LNCaP clone FGC (cell line): Measurements from ENCODE around the gene NBPF3.

Source experiments
- DNase-seq: peaks from one replicate; pipeline ENCODE4 v3.0.0-alpha.2; 2011; ENCODE audit warnings: low read depth
- H3K4me3 ChIP-seq: 2 replicates; pipeline ENCODE4 v1.5.1; 2011; ENCODE audit warnings: mild to moderate bottlenecking, low read depth, low read length, control low read depth
- CTCF ChIP-seq: IDR thresholded peaks from 2 replicates; pipeline ENCODE4 v1.5.1; 2012; ENCODE audit warnings: mild to moderate bottlenecking; ENCODE audit not compliant: control insufficient read depth, insufficient read depth; ENCODE audit errors: extremely low read depth

Gene NBPF3

GRCh38 chr1:21525340-21525717, 85.4 kb downstream of the NBPF3 start:
- no peak overlapping the region for H3K4me3 ChIP-seq
- DNase-seq: no peak
- no peak for TF ChIP-seq CTCF

- H3K4me3 ChIP-seq: no peak overlapping the region
- no peak for DNase-seq
- TF ChIP-seq CTCF: no peak
Observed at GRCh38 chr1:21526441-21526840, 86.5 kb downstream of the NBPF3 start.

DNA sequence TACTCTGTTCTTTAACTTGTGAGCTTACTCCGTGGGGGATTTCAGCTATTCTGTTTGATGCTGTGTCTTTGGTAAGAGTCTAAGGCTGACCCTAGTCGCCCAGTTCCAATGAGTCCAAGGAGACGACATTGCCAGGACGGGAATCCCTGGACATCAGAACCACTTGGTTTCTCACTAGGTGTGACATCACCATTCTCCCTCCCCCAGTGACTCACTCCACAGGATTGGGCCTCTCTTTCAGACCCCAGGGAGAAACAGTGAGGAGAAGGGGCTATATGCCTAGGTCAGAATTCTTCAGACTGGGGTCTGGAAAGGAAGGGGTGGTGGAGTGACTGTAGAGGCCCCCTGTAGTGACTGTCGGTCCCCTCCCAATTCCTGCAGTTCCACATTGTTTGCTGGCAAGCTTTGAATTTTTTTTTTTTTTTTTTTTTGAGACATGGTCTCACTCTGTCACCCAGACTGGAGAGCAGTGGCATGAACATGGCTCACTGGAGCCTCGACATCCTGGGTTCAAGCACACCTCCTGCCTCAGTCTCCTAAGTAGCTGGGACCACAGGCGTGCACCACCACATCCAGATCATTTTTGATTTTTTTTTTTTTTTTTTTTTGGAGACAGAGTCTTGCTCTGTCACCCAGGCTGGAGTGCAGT, 90.6 kb downstream of the NBPF3 start:
- H3K4me3 ChIP-seq: no peak overlapping the region
- DNase-seq: no peak
- no peak for TF ChIP-seq CTCF

- no peak overlapping the region for H3K4me3 ChIP-seq
- DNase-seq: no peak
- no peak for TF ChIP-seq CTCF
Observed at GRCh38 chr1:21531241-21531640, 91.3 kb downstream of the NBPF3 start.

- no peak for TF ChIP-seq CTCF
- no peak for DNase-seq
Observed at GRCh38 chr1:21532496-21532895, 92.6 kb downstream of the NBPF3 start.

DNA sequence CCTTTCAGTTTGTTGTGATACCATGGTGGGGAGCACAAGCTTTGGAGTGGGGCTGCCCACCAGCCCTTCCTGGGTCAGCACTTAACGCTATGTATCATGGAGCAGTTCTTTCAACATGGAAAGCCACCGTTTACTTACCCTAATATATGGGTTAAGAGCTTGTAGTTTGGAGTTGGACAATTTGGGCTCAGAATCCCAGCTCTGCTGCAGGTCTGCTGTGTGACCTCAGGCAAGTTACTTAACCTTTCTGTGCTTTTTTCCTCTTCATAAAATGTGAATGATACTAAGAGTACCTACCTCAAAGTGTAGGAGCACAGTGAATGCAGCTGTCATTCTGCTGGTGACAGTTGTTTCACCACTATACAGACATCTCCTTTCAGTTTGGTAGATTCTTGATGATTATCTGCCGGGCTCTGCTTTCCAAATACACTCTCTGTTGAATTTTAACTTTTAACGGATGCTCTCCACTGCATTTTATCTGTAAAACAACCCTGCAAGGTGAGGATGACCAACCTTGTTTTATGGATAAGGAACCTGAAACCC, 93.1 kb downstream of the NBPF3 start:
- H3K4me3 ChIP-seq: no peak overlapping the region
- no peak for DNase-seq
- TF ChIP-seq CTCF: no peak

More at GRCh38 chr1:21532496-21532895, 92.6 kb downstream of the NBPF3 start:
- no peak overlapping the region for H3K4me3 ChIP-seq

DNA sequence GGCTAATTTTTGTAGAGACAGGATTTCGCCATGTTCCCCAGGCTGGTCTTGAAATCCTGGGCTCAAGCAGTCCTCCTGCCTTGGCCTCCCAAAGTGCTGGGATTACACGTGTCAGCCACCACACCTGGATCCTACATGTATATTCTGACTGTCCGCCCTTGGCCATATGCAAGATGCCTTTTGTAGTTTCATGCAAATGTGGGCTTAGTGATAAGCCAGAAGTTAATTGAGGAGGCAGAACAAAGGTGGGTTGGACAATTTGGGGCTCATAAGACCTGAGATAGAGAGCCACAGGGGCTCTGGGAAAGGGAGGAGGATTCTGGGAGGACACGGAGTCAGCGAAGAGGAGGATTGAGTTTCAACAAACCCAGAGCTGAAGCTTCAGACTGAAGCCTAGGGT, 94.2 kb downstream of the NBPF3 start:
- no peak overlapping the region for H3K4me3 ChIP-seq
- DNase-seq: no peak

More for the DNA sequence above, 94.2 kb downstream of the NBPF3 start:
- no peak for TF ChIP-seq CTCF
